HG03354 (cell line): ENCODE data around the gene GRIA1.

Source experiments
- ATAC-seq: cut with Tn5 transposase; IDR thresholded peaks from one replicate; pipeline ENCODE4 v1.9.1; 2021; ENCODE audit warnings: mild to moderate bottlenecking; ENCODE audit not compliant: unreplicated experiment, poor library complexity, severe bottlenecking

Gene GRIA1

DNA sequence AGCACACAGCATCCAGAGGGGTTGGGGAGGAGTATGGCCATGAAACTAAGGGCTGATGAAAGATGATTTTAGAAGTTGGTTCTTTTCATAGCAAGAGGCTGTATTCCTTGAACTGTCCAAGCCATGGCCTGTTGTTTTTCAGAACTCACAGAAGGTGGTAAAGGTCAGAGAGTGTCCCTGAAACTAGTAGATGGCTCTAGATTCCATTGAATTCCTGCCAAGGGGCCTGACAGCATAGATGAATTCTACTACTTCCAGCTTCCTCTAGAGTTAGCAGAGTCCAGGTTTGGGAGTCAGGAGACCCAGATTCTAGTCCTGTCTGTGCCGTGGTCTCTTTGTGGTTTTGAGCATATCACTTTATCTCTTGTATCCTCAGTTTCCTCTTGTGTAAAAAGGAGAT is 101.6 kb downstream of the GRIA1 start:
- no peak for ATAC-seq

- no peak for ATAC-seq
Observed at GRCh38 chr5:153594785-153595184, 104.3 kb downstream of the GRIA1 start.

GRCh38 chr5:153598099-153598498 is 107.6 kb downstream of the GRIA1 start:
- peak; percentile 62 for ATAC-seq

DNA sequence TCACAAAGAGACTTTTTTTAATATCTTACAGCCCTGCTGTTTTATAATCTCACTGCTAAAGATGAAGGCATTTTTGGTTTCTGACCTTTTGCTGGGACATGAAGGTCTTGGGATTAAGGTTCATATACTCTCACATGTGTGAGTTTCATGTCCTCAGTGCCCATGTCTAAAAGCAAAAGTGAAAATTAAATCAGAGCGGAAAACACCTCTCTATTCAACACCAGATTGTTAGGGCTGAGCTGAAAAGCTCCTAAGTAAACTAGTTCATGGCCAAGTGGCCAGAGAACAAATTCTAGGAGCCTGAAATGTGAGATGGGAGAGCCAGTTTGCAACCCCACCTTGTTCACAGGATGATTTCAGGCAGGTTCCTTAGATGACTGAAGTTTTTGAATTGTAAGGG is 110.9 kb downstream of the GRIA1 start:
- ATAC-seq = peak; percentile 81

DNA sequence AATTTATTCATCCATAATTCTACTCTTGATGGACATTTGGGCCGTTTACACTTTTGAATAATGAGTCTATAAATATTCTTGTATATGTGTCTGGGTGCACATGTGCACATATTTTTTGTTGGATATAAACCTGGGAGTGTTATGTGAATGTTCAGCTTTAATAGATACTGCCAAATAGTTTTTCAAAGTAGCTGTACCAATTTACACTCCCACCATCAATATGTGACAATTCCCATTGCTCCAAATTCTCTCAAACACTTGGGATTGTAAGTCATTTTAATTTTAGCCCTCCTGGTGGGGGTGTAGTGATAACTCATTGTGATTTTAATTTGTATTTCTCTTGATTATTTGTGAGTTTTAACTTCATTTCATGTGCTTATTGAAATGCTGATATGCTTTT is 114.9 kb downstream of the GRIA1 start:
- no peak for ATAC-seq

DNA sequence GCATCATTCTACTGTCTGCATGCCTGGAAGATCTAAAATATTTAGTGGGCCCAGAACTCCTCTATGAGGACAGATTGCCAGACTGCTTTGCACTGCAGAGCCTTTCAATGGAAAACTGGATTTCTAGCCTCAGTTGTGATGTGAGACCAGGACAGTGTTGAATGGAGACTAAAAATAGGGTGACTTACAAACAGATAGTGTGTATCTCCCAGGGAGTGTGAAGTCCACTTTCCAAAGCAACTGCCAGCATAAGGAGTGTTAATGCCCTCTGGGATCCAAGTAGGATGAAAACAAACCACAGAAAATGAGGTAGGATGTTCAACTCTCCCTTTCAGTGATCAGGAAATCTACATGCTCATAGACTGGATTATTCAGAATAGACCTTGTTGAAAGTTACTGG is 119.5 kb downstream of the GRIA1 start:
- ATAC-seq = no peak

DNA sequence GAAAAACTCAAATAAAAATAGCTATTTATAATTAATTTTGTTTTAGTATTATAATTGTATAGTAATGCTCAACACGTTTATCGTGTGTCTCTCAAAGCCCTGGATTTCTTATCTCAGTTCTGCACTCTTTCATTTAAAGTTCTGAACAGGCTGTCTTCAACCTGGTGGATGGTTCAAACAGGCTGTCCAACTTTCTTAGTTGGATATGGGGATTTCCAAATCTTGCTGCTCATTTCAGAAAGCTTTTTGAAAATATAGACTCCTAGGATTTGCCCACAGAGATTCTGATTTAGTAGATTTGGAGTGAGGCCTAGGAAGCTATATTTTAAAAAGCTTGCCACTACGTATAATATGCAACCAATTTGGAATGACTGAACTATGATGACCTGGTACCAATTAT is 120.3 kb downstream of the GRIA1 start:
- no peak for ATAC-seq

DNA sequence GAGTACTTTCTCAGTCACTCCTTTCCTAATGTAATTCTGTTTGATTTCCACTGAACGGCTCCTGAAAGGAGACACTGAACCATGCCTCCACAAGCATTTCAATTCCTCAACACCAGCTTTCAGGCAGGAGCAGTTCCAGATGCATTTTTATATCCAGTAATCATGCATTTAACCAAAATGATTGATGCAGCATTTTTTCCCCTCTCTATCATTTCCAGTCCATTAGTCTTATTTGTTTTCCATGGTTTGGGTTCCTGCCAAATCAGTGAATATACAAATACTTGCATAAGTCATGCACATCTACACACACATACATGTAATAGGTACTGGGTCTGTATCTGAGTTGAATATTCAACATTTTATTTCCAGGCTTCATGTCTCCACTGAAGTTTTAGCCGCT is 122.7 kb downstream of the GRIA1 start:
- ATAC-seq = no peak

GRCh38 chr5:153613672-153614071 is 123.2 kb downstream of the GRIA1 start:
- no peak for ATAC-seq

GRCh38 chr5:153617190-153617589 is 126.7 kb downstream of the GRIA1 start:
- no peak for ATAC-seq

GRCh38 chr5:153618307-153618706 is 127.8 kb downstream of the GRIA1 start:
- ATAC-seq = no peak

GRCh38 chr5:153618867-153619266 is 128.4 kb downstream of the GRIA1 start:
- ATAC-seq = no peak

GRCh38 chr5:153619771-153620170 is 129.3 kb downstream of the GRIA1 start:
- ATAC-seq = no peak

DNA sequence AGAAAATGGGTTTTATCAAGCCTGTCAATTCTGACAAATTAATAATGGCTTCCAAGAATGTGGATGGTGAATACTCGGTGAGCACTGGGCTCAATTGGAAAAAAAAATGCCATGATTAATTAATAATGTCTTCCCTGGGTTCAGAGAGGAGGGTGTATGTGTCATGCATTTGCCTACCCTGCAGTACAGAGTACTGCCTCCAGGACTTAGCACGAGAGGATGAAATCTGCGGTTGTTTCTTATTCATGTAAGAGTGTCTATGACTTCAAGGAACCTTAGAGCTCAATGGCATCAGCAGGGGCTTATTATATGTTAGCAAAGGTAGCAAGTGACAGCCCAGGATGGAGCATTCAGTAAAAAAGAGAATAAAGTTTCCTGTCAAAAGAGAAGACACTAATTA is 132.7 kb downstream of the GRIA1 start:
- ATAC-seq = no peak

- no peak for ATAC-seq
Observed at GRCh38 chr5:153623751-153624450, 133.4 kb downstream of the GRIA1 start.

- ATAC-seq = no peak
Observed at GRCh38 chr5:153624451-153624765, 133.9 kb downstream of the GRIA1 start.

DNA sequence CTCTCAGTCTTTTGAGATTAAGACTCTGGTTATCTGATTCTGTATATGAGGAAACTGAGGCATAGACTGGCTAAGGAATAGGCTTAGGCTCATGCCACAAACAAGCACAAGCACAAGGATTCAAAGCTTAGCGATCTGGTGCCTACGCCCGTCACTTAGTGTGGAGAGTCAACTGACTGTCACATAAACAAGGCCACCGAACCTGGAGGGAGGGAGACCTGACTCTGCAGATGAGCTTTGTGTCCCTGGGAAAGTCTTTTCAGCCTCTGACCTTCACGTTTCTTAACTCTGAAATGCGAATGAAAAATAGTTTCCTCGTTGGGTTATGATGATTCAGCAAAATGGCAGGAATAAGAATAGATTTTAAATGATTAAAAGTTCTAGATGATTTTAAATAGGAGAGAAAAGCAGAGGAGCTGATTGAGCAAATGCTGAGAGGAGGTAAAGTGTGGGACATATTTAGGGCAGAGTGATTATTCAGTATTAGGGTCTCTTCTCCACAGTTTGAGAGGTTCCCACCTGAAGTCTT is 135.4 kb downstream of the GRIA1 start:
- no peak for ATAC-seq

- no peak for ATAC-seq
Observed at GRCh38 chr5:153626836-153627235, 136.4 kb downstream of the GRIA1 start.

GRCh38 chr5:153629027-153629895 is 138.8 kb downstream of the GRIA1 start:
- no peak for ATAC-seq

DNA sequence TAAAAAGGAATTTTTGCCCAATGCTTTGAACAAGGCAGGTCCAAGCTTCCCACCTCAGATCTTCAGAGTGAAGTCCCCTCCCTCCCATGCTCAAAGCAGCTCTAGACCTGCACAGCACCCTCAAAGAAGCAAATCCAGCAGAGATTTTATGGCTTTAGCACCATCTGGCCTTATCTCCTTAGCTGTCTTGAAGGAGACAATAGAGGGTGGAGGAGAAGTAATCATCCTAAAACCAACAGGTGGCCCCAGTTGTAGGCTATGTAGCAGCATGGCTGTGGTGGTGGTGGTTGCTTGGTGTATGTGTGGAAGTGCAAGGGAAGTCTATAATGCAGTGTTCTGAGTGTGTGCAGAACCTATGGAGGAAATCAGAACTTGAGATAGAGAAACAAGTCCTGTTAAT is 140.1 kb downstream of the GRIA1 start:
- ATAC-seq = no peak

GRCh38 chr5:153632748-153633290 is 142.3 kb downstream of the GRIA1 start:
- ATAC-seq = no peak
